ENCODE data around the gene SMAD3.

GRCh38 chr15:67033012-67033411 is 32.4 kb upstream of the SMAD3 start:
- TF ChIP-seq TAF1 (IDR thresholded peaks at IDR 0.05; ENCODE audit: borderline replicate concordance, low read depth, low read length) (no peak), POLR2A (IDR thresholded peaks at IDR 0.05; ENCODE audit: low read depth, low read length) (no peak)

Measured in GM12892 (cell line).